ENCODE data around the gene GRIN3B.

DNA sequence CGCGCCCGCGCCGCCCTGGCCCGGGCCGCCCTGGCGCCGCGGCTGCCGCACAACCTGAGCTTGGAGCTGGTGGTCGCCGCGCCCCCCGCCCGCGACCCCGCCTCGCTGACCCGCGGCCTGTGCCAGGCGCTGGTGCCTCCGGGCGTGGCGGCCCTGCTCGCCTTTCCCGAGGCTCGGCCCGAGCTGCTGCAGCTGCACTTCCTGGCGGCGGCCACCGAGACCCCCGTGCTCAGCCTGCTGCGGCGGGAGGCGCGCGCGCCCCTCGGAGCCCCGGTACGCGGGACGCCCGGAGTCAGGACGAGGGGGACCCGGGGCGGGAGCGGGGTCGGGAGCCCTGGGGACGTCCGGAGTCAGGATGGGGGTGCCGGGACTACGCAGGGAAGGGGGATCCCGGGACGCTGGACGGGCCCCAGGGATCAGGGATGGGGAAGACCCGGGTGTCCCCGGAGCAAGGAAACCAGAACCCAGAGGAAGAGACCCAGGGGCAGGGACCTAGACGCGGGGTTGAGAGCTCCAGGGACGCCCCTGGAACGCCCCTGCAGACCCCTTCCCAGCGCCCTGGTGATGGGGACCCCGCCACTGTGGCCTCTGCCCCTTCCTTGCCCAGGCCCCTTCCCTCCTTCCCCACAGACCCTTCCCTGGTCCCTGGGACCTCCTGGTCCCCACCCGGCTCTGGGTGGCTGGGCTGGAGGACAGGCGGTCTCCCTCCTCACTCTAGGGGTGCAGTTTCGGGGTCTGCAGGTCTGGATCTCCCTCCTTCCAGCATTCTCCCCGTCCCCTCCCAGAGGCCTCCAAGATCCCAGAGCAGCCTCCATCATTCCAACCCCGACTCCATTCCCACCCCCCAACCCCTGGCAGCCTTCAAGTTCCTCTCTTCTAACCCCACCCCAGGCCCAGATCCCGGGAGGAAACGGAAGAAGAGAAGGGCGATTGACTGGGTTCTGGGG is 645 bp downstream of the GRIN3B start:
- TF ChIP-seq FOXA1 (IDR thresholded peaks at IDR 0.05; ENCODE audit: borderline replicate concordance) (no peak), CTCF (IDR thresholded peaks at IDR 0.05 in 2 of 3, conservative IDR thresholded peaks at IDR 0.05 in 1 of 3; ENCODE audit: insufficient read depth in 2 of 3, low read depth in 1 of 3, low read length in 3 of 3) (no peak), PYGO2 (tag; IDR thresholded peaks at IDR 0.05) (no peak), ZNF133 (CRISPR knock-in tag; IDR thresholded peaks at IDR 0.05) (no peak), CBX5 (IDR thresholded peaks at IDR 0.05; ENCODE audit: borderline replicate concordance, low read depth) (no peak)
- TF ChIP-seq, protein P1, sequence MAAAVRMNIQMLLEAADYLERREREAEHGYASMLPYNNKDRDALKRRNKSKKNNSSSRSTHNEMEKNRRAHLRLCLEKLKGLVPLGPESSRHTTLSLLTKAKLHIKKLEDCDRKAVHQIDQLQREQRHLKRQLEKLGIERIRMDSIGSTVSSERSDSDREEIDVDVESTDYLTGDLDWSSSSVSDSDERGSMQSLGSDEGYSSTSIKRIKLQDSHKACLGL (CRISPR knock-in tag; IDR thresholded peaks at IDR 0.05; ENCODE audit: borderline replicate concordance, poor library complexity, severe bottlenecking): no peak

Measured in K562 (cell line).